VCaP (cell line): Measurements from ENCODE around the gene STK39.
"Not testable (repeated sequence)": the region's sequence is repeated elsewhere in the genome, so short reads cannot be mapped to it uniquely, and the experiment has no call there.

ENCODE experiments used
- H3K27ac ChIP-seq: fragments of 450-650 bp; 2 replicates; pipeline ENCODE4 v1.5.1; 2017
- TF ChIP-seq, protein P1 (sequence below): fragments of 450-650 bp; conservative IDR thresholded peaks from 2 replicates; pipeline ENCODE4 v1.5.1; 2017; ENCODE audit warnings: mild to moderate bottlenecking, moderate library complexity

The STK39 gene

DNA sequence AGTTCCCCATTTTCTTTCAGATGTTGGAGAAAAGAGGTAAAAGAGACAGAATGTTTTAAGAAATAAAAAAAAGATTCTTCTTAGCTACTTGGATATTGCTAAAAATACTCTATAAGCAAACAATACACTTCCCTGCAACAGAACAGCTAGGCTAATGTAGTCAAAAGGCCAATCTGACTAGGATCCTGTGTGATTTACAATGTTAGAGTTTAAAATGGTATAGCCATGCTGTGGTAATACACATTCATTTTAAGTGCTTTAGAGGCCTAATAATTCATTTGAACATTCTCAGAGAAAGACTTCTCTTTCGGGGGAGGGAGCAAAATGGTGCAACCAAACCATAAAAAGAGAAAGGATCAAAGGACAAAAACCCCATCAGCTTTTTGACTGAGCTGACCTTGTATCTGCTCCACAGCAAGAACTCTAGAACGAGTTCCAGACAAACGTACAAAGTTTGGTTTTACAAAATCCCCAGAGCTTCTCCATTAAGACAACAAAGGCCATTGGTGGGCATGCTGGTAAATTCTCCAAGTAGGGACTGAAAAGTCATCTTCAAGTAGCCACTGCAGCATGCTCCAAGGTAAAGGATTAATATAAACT is 200.2 kb downstream of the STK39 start:
- TF ChIP-seq, protein P1, sequence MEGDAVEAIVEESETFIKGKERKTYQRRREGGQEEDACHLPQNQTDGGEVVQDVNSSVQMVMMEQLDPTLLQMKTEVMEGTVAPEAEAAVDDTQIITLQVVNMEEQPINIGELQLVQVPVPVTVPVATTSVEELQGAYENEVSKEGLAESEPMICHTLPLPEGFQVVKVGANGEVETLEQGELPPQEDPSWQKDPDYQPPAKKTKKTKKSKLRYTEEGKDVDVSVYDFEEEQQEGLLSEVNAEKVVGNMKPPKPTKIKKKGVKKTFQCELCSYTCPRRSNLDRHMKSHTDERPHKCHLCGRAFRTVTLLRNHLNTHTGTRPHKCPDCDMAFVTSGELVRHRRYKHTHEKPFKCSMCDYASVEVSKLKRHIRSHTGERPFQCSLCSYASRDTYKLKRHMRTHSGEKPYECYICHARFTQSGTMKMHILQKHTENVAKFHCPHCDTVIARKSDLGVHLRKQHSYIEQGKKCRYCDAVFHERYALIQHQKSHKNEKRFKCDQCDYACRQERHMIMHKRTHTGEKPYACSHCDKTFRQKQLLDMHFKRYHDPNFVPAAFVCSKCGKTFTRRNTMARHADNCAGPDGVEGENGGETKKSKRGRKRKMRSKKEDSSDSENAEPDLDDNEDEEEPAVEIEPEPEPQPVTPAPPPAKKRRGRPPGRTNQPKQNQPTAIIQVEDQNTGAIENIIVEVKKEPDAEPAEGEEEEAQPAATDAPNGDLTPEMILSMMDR: no peak
- H3K27ac ChIP-seq: no peak overlapping the region

DNA sequence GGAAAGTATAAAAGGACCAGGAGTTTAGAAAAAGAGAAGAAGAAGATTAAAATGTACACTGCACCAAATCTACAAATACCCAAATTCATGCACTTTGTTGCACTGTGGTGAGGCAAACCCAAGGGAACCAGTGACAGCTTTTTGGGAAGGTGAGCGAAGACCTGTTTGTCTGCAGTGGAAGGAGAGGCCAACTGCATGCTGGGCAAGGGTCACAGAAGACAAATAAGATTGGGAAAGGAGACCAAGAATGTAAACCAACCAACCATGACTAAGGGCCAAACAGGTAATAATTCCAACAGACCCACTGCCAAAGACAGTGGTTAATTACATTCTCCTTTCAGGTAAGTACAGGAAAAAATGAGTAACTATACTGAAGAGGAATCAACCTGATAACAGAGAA is 202.8 kb downstream of the STK39 start:
- TF ChIP-seq, protein P1: no peak
- H3K27ac ChIP-seq: no peak overlapping the region

DNA sequence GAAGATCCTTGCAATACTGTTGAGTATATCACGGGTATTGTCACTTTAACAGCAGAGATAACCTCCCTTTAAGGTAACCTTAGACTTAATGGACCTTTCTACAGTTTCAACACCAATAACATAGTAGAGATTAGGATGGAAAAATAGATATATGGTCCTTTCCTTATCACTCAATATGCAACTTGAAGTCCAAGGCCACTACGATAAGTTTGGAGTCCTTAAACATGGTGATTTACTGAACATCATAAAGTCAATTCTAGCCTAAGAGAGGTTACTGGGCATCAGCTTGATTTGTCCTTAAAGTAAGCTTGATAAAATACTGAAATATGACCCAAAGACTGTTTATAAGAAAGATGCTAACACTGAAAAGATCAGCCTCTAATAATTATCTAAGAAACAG is 203.2 kb downstream of the STK39 start:
- no peak overlapping the region for H3K27ac ChIP-seq
- TF ChIP-seq, protein P1: no peak

DNA sequence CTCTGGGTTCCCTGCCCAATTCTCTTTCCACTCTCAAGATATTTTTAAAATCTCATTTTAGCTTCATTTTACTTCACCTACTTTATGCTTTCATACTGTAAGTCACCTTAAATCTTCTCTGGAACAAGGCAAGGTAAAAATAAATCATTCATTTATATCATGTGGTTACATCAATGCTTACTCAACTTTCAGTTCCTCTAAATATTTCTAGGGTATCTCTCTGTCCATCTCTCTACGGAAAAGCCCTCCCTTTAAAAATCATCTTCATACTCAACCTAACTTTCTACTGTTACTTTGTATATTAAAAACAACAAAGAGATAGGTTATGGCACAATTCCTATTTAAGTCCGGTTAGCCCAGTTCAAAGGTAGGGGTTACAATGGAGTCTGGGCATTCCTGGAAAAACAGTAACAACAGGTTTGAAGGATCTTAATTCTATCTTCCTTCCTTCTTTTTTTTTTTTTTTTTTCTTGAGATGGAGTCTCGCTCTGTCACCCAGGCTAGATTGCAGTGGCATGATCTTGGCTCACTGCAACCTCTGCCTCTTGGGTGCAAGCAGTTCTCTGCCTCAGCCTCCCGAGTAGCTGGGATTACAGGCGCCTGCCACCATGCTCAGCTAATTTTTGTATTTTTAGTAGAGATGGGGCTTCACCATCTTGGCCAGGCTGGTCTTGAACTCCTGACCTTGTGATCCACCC is 205.1 kb downstream of the STK39 start:
- H3K27ac ChIP-seq: not testable (repeated sequence)

DNA sequence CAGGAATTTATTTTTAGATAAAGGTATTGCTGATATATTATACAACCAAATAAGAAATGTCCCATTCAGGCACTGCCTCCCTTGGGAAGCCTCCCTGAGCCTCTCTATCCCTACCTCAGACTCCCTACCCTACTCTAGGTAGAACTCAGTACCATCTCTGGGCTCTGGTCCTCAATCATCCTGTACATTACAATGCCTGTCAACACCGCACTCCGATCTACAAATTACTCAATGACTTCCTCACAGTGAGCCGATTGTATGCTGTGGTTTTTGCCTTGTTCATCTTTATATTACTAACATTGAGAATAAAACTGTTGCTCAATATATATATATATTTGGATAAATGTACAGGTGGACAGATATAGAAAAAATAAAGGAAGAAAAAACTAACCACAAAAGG is 207.5 kb downstream of the STK39 start:
- H3K27ac ChIP-seq: no peak overlapping the region
- TF ChIP-seq, protein P1: no peak

DNA sequence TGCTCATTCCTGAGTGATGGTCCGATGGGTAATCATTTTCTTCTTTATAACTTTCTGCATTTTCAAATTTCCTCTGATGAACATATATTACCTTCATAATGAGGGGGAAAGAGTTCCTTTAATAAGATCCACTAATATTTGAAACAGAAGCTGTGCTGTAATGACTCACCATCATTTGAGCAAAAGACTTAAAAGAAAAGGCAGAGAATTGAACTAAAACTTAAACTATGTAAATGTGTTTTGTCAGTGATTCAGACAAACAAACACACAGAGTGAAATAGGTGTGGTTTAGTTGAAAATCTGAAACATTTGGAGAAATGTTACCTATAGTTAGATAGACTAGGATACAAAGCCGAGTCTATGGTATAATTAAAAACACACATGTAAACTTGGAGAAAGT is 209.6 kb downstream of the STK39 start:
- H3K27ac ChIP-seq: no peak overlapping the region
- TF ChIP-seq, protein P1: no peak

DNA sequence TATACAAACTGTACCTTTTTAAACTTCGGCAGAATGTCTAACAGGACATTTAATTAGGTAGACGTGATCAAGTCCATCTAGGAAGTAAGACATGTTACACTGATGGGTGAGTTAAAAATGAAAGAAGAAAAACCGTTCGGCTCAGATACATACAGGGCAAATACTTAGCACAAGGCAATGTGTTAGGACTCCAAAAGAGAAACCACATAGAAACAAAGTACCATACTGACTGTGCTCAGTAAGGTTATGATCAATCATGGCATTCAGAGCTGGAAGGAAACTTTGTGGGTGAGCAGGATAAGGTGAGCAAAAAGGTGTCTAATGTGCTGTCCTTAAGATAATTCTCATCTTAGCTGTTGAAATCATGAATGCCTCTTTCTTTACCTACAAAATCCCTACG is 211.9 kb downstream of the STK39 start:
- TF ChIP-seq, protein P1: no peak
- no peak overlapping the region for H3K27ac ChIP-seq

DNA sequence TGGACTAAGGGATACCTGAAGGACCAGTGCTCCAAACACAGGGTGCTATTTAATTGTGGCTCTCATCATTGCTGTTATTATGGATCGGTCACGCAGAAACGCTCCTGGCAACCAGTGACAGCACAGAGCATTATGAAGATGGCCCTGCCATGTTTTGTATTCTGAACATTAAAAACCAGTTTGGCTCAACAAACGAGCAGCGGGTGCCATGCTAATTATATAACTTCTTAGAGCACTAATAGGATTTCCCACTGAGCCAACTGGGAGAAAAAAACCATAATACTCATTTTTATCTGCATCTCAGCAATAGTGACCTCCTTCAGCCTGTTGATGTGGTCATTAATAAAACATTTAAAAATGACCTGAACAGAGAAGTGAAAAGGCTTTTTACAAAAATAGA is 212.8 kb downstream of the STK39 start:
- no peak overlapping the region for H3K27ac ChIP-seq
- TF ChIP-seq, protein P1: no peak
